Right renal pelvis (tissue), 4 donors: Measurements from ENCODE around the gene POLR3B. TPM values are rescaled to one million over a fixed set of nuclear protein-coding genes. Genes with fewer than 3 reads are reported as not detected.

Source experiments
- DNase-seq, 4 donors: peaks; one replicate each; pipeline ENCODE4 v3.0.0-alpha.2; 2013; ENCODE audit warnings: low read depth in 4 of 4, low spot score in 3 of 4, missing footprints in 1 of 4
- polyA plus RNA-seq, 4 donors: library from polyadenylated mRNA; unstranded; fragments of 120-200 nt; gene quantifications; one replicate each; pipeline ENCODE4 v1.2.1, GENCODE V29; 2013; ENCODE audit not compliant: insufficient read length in 4 of 4

POLR3B gene
- polyA plus RNA-seq, 4 donors = 15.0 to 19.6 (median 17.7) TPM

DNA sequence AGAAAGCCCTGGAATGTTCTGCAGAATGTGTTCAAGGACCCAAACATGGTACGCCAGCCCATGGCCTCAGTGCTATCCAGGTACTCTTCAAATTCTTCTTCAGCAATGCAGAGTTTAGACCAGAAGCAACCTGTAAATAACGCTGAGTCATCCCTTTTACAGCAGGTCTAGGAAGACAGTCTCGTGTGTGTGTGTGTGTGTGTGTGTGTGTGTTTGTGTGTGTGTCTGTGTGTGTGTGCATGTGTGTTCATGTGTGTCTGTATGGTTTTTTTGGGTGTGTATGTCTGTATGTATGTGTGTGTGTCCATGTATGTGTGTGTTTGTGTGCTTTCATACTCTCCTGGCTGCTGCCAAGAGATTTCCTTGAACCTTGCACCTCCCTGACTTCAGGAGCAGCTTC lies 165.2 kb downstream of the POLR3B start:
- no peak for DNase-seq

DNA sequence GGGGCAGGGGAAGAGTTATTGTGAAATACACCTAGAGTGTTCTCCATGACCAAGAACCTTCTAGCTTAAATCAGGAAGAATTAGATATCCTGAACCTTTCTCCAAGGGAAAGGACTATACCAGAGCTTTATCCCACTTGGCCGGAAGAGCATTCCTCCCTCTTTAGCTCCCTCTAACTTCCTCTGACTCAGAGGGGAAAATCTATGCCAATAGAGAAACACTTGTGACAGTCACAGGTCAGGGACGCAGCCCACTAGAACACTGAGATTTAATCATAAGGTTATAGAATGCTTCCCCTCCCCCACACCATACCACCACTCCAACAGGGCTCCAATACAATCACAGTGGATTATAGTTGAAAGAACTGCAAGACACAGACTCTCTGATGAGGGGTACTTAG lies 169.8 kb downstream of the POLR3B start:
- no peak for DNase-seq

DNA sequence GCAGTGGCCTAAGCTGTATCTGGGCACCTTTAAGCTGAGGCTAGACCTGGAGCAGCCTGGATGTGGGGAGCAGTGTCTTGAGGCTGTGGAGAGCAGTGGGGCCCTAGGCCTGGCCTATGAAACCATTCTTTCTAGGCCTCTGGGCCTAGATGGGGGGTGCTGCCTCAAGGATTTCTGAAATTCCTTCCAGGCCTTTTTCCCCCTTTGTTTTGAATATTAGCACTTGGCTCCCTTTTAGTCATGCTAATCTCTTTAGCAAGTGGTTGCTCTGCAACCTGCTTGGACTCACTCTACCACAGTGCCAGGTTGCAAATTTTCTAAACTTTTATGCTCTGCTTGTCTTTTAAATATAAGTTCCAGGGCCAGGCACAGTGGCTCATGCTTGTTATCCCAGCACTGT lies 183.7 kb downstream of the POLR3B start:
- no peak for DNase-seq

DNA sequence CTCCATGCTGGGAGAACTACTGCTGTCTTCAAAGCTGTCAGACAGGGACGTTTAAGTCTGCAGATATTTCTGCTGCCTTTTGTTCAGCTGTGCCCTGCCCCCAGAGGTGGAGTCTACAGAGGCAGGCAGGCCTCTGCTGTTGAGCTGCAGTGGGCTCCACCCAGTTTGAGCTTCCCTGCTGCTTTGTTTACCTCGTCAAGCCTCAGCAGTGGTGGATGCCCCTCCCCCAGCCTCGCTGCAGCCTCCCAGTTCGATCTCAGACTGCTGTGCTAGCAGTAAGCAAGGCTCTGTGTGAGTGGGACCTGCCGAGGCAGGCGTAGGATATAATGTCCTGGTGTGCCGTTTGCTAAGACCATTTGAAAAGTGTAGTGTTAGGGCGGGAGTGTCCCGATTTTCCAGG lies 193.9 kb downstream of the POLR3B start:
- DNase-seq = no peak

- no peak for DNase-seq
Observed at GRCh38 chr12:106552228-106552627, 194.7 kb downstream of the POLR3B start.

Other genes with a start within 250 kb of the POLR3B start
- gene NUAK1, start 218.8 kb upstream of the POLR3B start, polyA plus RNA-seq = 10 to 100 TPM in 3 of 4 donors, 1 to 10 TPM in 1; 9.9 to 10.9 (median 10.6) TPM
- gene CKAP4, start 109.7 kb upstream of the POLR3B start, polyA plus RNA-seq = 100 to 1,000 TPM; 115 to 125 (median 121) TPM
- 10 to 100 TPM; 13.5 to 21.6 (median 18.9) TPM for gene TCP11L2, start 55.0 kb upstream of the POLR3B start, polyA plus RNA-seq
- gene RFX4, start 225.3 kb downstream of the POLR3B start, polyA plus RNA-seq = under 1 TPM in 1 of 4 donors, not detected in 3; 0.12 TPM